Upper lobe of left lung (tissue), 6 donors: ENCODE results near the gene NTN1. TPM values are rescaled to one million over a fixed set of nuclear protein-coding genes. Genes with fewer than 3 reads are reported as not detected.
"Not testable (repeated sequence)": the region's sequence is repeated elsewhere in the genome, so short reads cannot be mapped to it uniquely, and the experiment has no call there.

Source experiments
- ATAC-seq, 2 donors: fragments of 200-7000 bp; cut with Tn5 transposase; one replicate each; pipeline ENCODE4 v1.9.1; 2022; ENCODE audit warnings: mild to moderate bottlenecking in 2 of 2, moderate library complexity in 2 of 2; ENCODE audit not compliant: low FRiP score in 2 of 2
- DNase-seq, 2 donors: peaks; one replicate each; pipeline ENCODE4 v3.0.0-alpha.2; 2019 to 2020
- H3K27ac ChIP-seq, 4 donors: fragments of 200-600 bp; sonication (generic); one replicate each; pipeline ENCODE4 v1.5.1; 2016 to 2019
- H3K27me3 ChIP-seq, 4 donors: fragments of 200-600 bp; sonication (generic); one replicate each; pipeline ENCODE4 v1.5.1; 2017 to 2019
- H3K36me3 ChIP-seq, 4 donors: fragments of 200-600 bp; sonication (generic); one replicate each; pipeline ENCODE4 v1.5.1; 2016 to 2019
- H3K4me1 ChIP-seq, 4 donors: fragments of 200-600 bp; sonication (generic); one replicate each; pipeline ENCODE4 v1.5.1; 2018 to 2019
- H3K4me3 ChIP-seq, 4 donors: fragments of 200-600 bp; sonication (generic); one replicate each; pipeline ENCODE4 v1.5.1; 2017 to 2019; ENCODE audit warnings: mild to moderate bottlenecking in 2 of 4, moderate library complexity in 1 of 4
- H3K9me3 ChIP-seq, 4 donors: fragments of 200-600 bp; sonication (generic); one replicate each; pipeline ENCODE4 v1.5.1; 2018 to 2019
- CTCF ChIP-seq, 6 experiments: fragments of 450-650 bp in 4 of 6; fragments of 200-600 bp in 2 of 6; sonication (generic) in 2 of 6; IDR thresholded peaks; one replicate each; pipeline ENCODE4 v1.5.1; 2016 to 2019; ENCODE audit warnings: antibody characterized with exemption in 6 of 6
- EP300 ChIP-seq, 4 donors: sonication (generic); formaldehyde crosslinking; IDR thresholded peaks; one replicate each; pipeline ENCODE4 v1.5.1; 2017; ENCODE audit warnings: antibody characterized with exemption in 4 of 4, control low read depth in 2 of 4
- POLR2A ChIP-seq, 4 donors: fragments of 450-650 bp; IDR thresholded peaks; one replicate each; pipeline ENCODE4 v1.5.1; 2016 to 2017; ENCODE audit warnings: antibody characterized with exemption in 4 of 4, mild to moderate bottlenecking in 2 of 4
- POLR2AphosphoS5 ChIP-seq, 2 donors: sonication (generic); formaldehyde crosslinking; IDR thresholded peaks; one replicate each; pipeline ENCODE4 v1.5.1; 2017; ENCODE audit warnings: antibody characterized with exemption in 2 of 2
- WGBS, 2 donors: methylation state at CpG; one replicate each; pipeline ENCODE4 v1.1.5; 2017 to 2018; 5-methylcytosine and 5-hydroxymethylcytosine counted together
- total RNA-seq, 6 donors: library from RNA; depleted of rRNA in 4 of 6; stranded (reverse); fragments of >200 nt in 4 of 6; gene quantifications; one replicate each; pipeline versions ENCODE4 v1.1.0 to v1.2.1, GENCODE V29; 2016 to 2021
- donor health status: DM: no; HTN: no; CAD: no; lungs with moderate emphysema.
- donor health status: DM: no; HTN: yes; CAD: no; lungs with severe emphysema.

Gene NTN1
- total RNA-seq, 6 donors from 2014 or later, result 2.6 to 9.1 (median 4.1) TPM

GRCh38 chr17:9254841-9255240 is 233.5 kb downstream of the NTN1 start:
- H3K27ac ChIP-seq, result no peak overlapping the region
- no peak for ATAC-seq
- H3K4me1 ChIP-seq, result peaks cover 9 to 22% (median 14%) of the 10 kb centered on the region in 4 donors
- H3K27me3 ChIP-seq, result no peaks in the 10 kb centered on the region
- WGBS, 2 donors, result 45 to 95% methylated on average over 2 of the region's 2 CpGs
- no peaks in the 10 kb centered on the region for H3K9me3 ChIP-seq
- no peak for DNase-seq
- no peak overlapping the region for H3K4me3 ChIP-seq
- H3K36me3 ChIP-seq, result peaks cover 0 to 3% (median 1%) of the 10 kb centered on the region in 4 donors
- TF ChIP-seq POLR2A (IDR thresholded peaks at IDR 0.05), result no peak
- no peak for TF ChIP-seq EP300 (IDR thresholded peaks at IDR 0.05)
- no peak for TF ChIP-seq CTCF (IDR thresholded peaks at IDR 0.05)
- TF ChIP-seq POLR2AphosphoS5 (IDR thresholded peaks at IDR 0.05), result no peak

- TF ChIP-seq CTCF (IDR thresholded peaks at IDR 0.05), result no peak
- no peak for TF ChIP-seq POLR2AphosphoS5 (IDR thresholded peaks at IDR 0.05)
- no peak for TF ChIP-seq EP300 (IDR thresholded peaks at IDR 0.05)
- TF ChIP-seq POLR2A (IDR thresholded peaks at IDR 0.05), result no peak
- Histone ChIP-seq H3K36me3 (no peaks in the 10 kb centered on the region), H3K27ac (no peak overlapping the region), H3K27me3 (no peaks in the 10 kb centered on the region), H3K4me3 (no peak overlapping the region), H3K4me1 (peaks cover 9 to 22% (median 13%) of the 10 kb centered on the region in 4 donors), H3K9me3 (no peaks in the 10 kb centered on the region)
- DNase-seq (no peak), ATAC-seq (no peak)
- 71 to 83% methylated on average over 6 of the region's 6 CpGs for WGBS, 2 donors
Measured at GRCh38 chr17:9255833-9256232, 234.5 kb downstream of the NTN1 start.

GRCh38 chr17:9256361-9256750 is 235.0 kb downstream of the NTN1 start:
- Histone ChIP-seq H3K27ac (no peak overlapping the region), H3K4me3 (no peak overlapping the region), H3K36me3 (no peaks in the 10 kb centered on the region), H3K4me1 (peaks cover 9 to 23% (median 11%) of the 10 kb centered on the region in 4 donors), H3K27me3 (no peaks in the 10 kb centered on the region), H3K9me3 (no peaks in the 10 kb centered on the region)
- TF ChIP-seq EP300 (IDR thresholded peaks at IDR 0.05) (no peak), CTCF (IDR thresholded peaks at IDR 0.05) (no peak), POLR2A (IDR thresholded peaks at IDR 0.05) (no peak), POLR2AphosphoS5 (IDR thresholded peaks at IDR 0.05) (no peak)
- DNase-seq (no peak), ATAC-seq (no peak)
- 71 to 87% methylated on average over 5 to 6 of the region's 6 CpGs for WGBS, 2 donors

- H3K36me3 ChIP-seq, result no peaks in the 10 kb centered on the region
- DNase-seq, result no peak
- H3K9me3 ChIP-seq, result no peaks in the 10 kb centered on the region
- H3K27ac ChIP-seq, result no peak overlapping the region
- no peak overlapping the region for H3K4me3 ChIP-seq
- peaks cover 9 to 23% (median 11%) of the 10 kb centered on the region in 4 donors for H3K4me1 ChIP-seq
- 41 to 48% methylated on average over 13 to 19 of the region's 19 CpGs for WGBS, 2 donors
- ATAC-seq, result no peak
- TF ChIP-seq CTCF (IDR thresholded peaks at IDR 0.05) (no peak), POLR2A (IDR thresholded peaks at IDR 0.05) (no peak), EP300 (IDR thresholded peaks at IDR 0.05) (no peak), POLR2AphosphoS5 (IDR thresholded peaks at IDR 0.05) (no peak)
- no peaks in the 10 kb centered on the region for H3K27me3 ChIP-seq
Measured at GRCh38 chr17:9256751-9257629, 235.7 kb downstream of the NTN1 start.

GRCh38 chr17:9257630-9257965 is 236.3 kb downstream of the NTN1 start:
- H3K36me3 ChIP-seq, DNase-seq, H3K4me3 ChIP-seq, H3K9me3 ChIP-seq, H3K27ac ChIP-seq, ATAC-seq, H3K27me3 ChIP-seq: not testable (repeated sequence)
- WGBS, 2 donors, result 85 to 93% methylated on average over 9 of the region's 9 CpGs
- H3K4me1 ChIP-seq, result peaks cover 9 to 23% (median 11%) of the 10 kb centered on the region in 4 donors
